Measurements from ENCODE around the gene TOM1L1.

TOM1L1 gene

GRCh38 chr17:54992797-54993639, 92.4 kb downstream of the TOM1L1 start:
- no peak for TF ChIP-seq REST (IDR thresholded peaks at IDR 0.05; ENCODE audit: insufficient read depth in 1 of 2, low read depth in 2 of 2, low read length in 2 of 2)
- TF ChIP-seq SIN3A (IDR thresholded peaks at IDR 0.05; ENCODE audit: borderline replicate concordance, insufficient read depth, low read length), result no peak
- no peak for TF ChIP-seq TAF1 (IDR thresholded peaks at IDR 0.05; ENCODE audit: borderline replicate concordance, insufficient read depth, low read length)
- no peak for TF ChIP-seq FOXP2 (optimal IDR thresholded peaks at IDR 0.05; ENCODE audit: borderline replicate concordance, extremely low read depth, extremely low read length, insufficient read depth)
- no peak for TF ChIP-seq POLR2AphosphoS5 (IDR thresholded peaks at IDR 0.05; ENCODE audit: low read depth, low read length)

- TF ChIP-seq POLR2AphosphoS5 (IDR thresholded peaks at IDR 0.05; ENCODE audit: low read depth, low read length), result no peak
- no peak for TF ChIP-seq FOXP2 (optimal IDR thresholded peaks at IDR 0.05; ENCODE audit: borderline replicate concordance, extremely low read depth, extremely low read length, insufficient read depth)
- no peak for TF ChIP-seq REST (IDR thresholded peaks at IDR 0.05; ENCODE audit: insufficient read depth in 1 of 2, low read depth in 2 of 2, low read length in 2 of 2)
- no peak for TF ChIP-seq TAF1 (IDR thresholded peaks at IDR 0.05; ENCODE audit: borderline replicate concordance, insufficient read depth, low read length)
- TF ChIP-seq SIN3A (IDR thresholded peaks at IDR 0.05; ENCODE audit: borderline replicate concordance, insufficient read depth, low read length), result no peak
These were observed 95.8 kb downstream of the TOM1L1 start for GRCh38 chr17:54996441-54996840.

- TF ChIP-seq REST (IDR thresholded peaks at IDR 0.05; ENCODE audit: insufficient read depth in 1 of 2, low read depth in 2 of 2, low read length in 2 of 2) (no peak), SIN3A (IDR thresholded peaks at IDR 0.05; ENCODE audit: borderline replicate concordance, insufficient read depth, low read length) (no peak), POLR2AphosphoS5 (IDR thresholded peaks at IDR 0.05; ENCODE audit: low read depth, low read length) (no peak), FOXP2 (optimal IDR thresholded peaks at IDR 0.05; ENCODE audit: borderline replicate concordance, extremely low read depth, extremely low read length, insufficient read depth) (no peak), TAF1 (IDR thresholded peaks at IDR 0.05; ENCODE audit: borderline replicate concordance, insufficient read depth, low read length) (no peak)
These were observed 101.8 kb downstream of the TOM1L1 start for GRCh38 chr17:55002458-55002857.

- no peak for TF ChIP-seq TAF1 (IDR thresholded peaks at IDR 0.05; ENCODE audit: borderline replicate concordance, insufficient read depth, low read length)
- TF ChIP-seq SIN3A (IDR thresholded peaks at IDR 0.05; ENCODE audit: borderline replicate concordance, insufficient read depth, low read length), result no peak
- no peak for TF ChIP-seq POLR2AphosphoS5 (IDR thresholded peaks at IDR 0.05; ENCODE audit: low read depth, low read length)
- no peak for TF ChIP-seq FOXP2 (optimal IDR thresholded peaks at IDR 0.05; ENCODE audit: borderline replicate concordance, extremely low read depth, extremely low read length, insufficient read depth)
- no peak for TF ChIP-seq REST (IDR thresholded peaks at IDR 0.05; ENCODE audit: insufficient read depth in 1 of 2, low read depth in 2 of 2, low read length in 2 of 2)
These were observed 103.8 kb downstream of the TOM1L1 start for GRCh38 chr17:55004484-55004883.
